ENCODE measurements around the gene ZFP3. TPM values are rescaled to one million over a fixed set of nuclear protein-coding genes. Genes with fewer than 3 reads are reported as not detected.

Gene ZFP3
- total and polyA plus RNA-seq, 2 donors (not counting 1 experiment from before 2014, with no cell fraction given) = 2.6 to 3.1 TPM

GRCh38 chr17:5110816-5111215, 32.5 kb downstream of the ZFP3 start:
- H3K4me2 ChIP-seq (ENCODE audit: extremely low read depth, insufficient read depth, low read length) = peak overlapping the region; percentile 95
- H2AFZ ChIP-seq (ENCODE audit: low read length) = no peak overlapping the region
- H3K36me3 ChIP-seq (ENCODE audit: control insufficient read depth, insufficient read depth, low read length) = peaks cover 7% of the 10 kb centered on the region
- H3K79me2 ChIP-seq (ENCODE audit: control insufficient read depth, insufficient read depth, low read length) = no peaks in the 10 kb centered on the region
- peak overlapping the region; percentile 74 to 94 (median 85) for H3K4me3 ChIP-seq (replicated peaks in 1 of 4; ENCODE audit: control extremely low read depth in 1 of 4, insufficient read depth in 1 of 4, low read depth in 3 of 4, low read length in 4 of 4)
- peaks cover 7% of the 10 kb centered on the region for H3K27me3 ChIP-seq (ENCODE audit: control insufficient read depth, insufficient read depth, low read length)
- no peak for DNase-seq (ENCODE audit: low read depth in 2 of 2)
- H3K27ac ChIP-seq (ENCODE audit: insufficient read depth, low read length) = no peak overlapping the region
- H4K20me1 ChIP-seq (ENCODE audit: control insufficient read depth, extremely low read depth, insufficient read depth, low read length) = no peaks in the 10 kb centered on the region
- H3K4me1 ChIP-seq (ENCODE audit: control insufficient read depth, extremely low read depth, insufficient read depth, low read length) = no peaks in the 10 kb centered on the region
- TF ChIP-seq CTCF (conservative IDR thresholded peaks at IDR 0.05 in 1 of 2, IDR thresholded peaks at IDR 0.05 in 1 of 2; ENCODE audit: low read depth in 1 of 2, low read length in 2 of 2) (no peak), EZH2 (IDR thresholded peaks at IDR 0.05; ENCODE audit: low read length, missing control alignments) (no peak)
- H3K9ac ChIP-seq (ENCODE audit: insufficient read depth, low read length) = no peak overlapping the region
- no peaks in the 10 kb centered on the region for H3K9me3 ChIP-seq (ENCODE audit: control insufficient read depth, insufficient read depth, low read depth, low read length)

- Histone ChIP-seq H3K36me3 (ENCODE audit: control insufficient read depth, insufficient read depth, low read length) (peaks cover 6% of the 10 kb centered on the region), H4K20me1 (ENCODE audit: control insufficient read depth, extremely low read depth, insufficient read depth, low read length) (no peaks in the 10 kb centered on the region), H3K79me2 (ENCODE audit: control insufficient read depth, insufficient read depth, low read length) (no peaks in the 10 kb centered on the region), H3K9me3 (ENCODE audit: control insufficient read depth, insufficient read depth, low read depth, low read length) (no peaks in the 10 kb centered on the region), H2AFZ (ENCODE audit: low read length) (peak within 1 kb of the TSS; percentile 99), H3K4me1 (ENCODE audit: control insufficient read depth, extremely low read depth, insufficient read depth, low read length) (no peaks in the 10 kb centered on the region), H3K4me3 (replicated peaks in 1 of 4; ENCODE audit: control extremely low read depth in 1 of 4, insufficient read depth in 1 of 4, low read depth in 3 of 4, low read length in 4 of 4) (peak within 1 kb of the TSS; percentile 74 to 94 (median 85)), H3K27me3 (ENCODE audit: control insufficient read depth, insufficient read depth, low read length) (peaks cover 15% of the 10 kb centered on the region), H3K9ac (ENCODE audit: insufficient read depth, low read length) (peak within 1 kb of the TSS; percentile 74), H3K4me2 (ENCODE audit: extremely low read depth, insufficient read depth, low read length) (peak within 1 kb of the TSS; percentile 95), H3K27ac (ENCODE audit: insufficient read depth, low read length) (peak within 1 kb of the TSS; percentile 66)
- TF ChIP-seq EZH2 (IDR thresholded peaks at IDR 0.05; ENCODE audit: low read length, missing control alignments) (no peak), CTCF (conservative IDR thresholded peaks at IDR 0.05 in 1 of 2, IDR thresholded peaks at IDR 0.05 in 1 of 2; ENCODE audit: low read depth in 1 of 2, low read length in 2 of 2) (no peak)
- peak; percentile 90 to 91 for DNase-seq (ENCODE audit: low read depth in 2 of 2)
Measured at GRCh38 chr17:5111402-5112204, 33.3 kb downstream of the ZFP3 start, which contains the start of gene ZNF232. Gene ZNF232, minus strand, starts transcription at chr17:5111878. Its CDS starts 56 bp downstream, at chr17:5111822.

- no peaks in the 10 kb centered on the region for H4K20me1 ChIP-seq (ENCODE audit: control insufficient read depth, extremely low read depth, insufficient read depth, low read length)
- no peak within 1 kb of the TSS for H3K27ac ChIP-seq (ENCODE audit: insufficient read depth, low read length)
- no peak for DNase-seq (ENCODE audit: low read depth in 2 of 2)
- no peaks in the 10 kb centered on the region for H3K79me2 ChIP-seq (ENCODE audit: control insufficient read depth, insufficient read depth, low read length)
- no peak within 1 kb of the TSS for H3K9ac ChIP-seq (ENCODE audit: insufficient read depth, low read length)
- H3K9me3 ChIP-seq (ENCODE audit: control insufficient read depth, insufficient read depth, low read depth, low read length) = no peaks in the 10 kb centered on the region
- no peak within 1 kb of the TSS for H3K4me2 ChIP-seq (ENCODE audit: extremely low read depth, insufficient read depth, low read length)
- no peak within 1 kb of the TSS for H2AFZ ChIP-seq (ENCODE audit: low read length)
- H3K4me3 ChIP-seq (replicated peaks in 1 of 4; ENCODE audit: control extremely low read depth in 1 of 4, insufficient read depth in 1 of 4, low read depth in 3 of 4, low read length in 4 of 4) = no peak within 1 kb of the TSS
- H3K36me3 ChIP-seq (ENCODE audit: control insufficient read depth, insufficient read depth, low read length) = no peaks in the 10 kb centered on the region
- no peaks in the 10 kb centered on the region for H3K4me1 ChIP-seq (ENCODE audit: control insufficient read depth, extremely low read depth, insufficient read depth, low read length)
- peaks cover 19% of the 10 kb centered on the region for H3K27me3 ChIP-seq (ENCODE audit: control insufficient read depth, insufficient read depth, low read length)
- TF ChIP-seq CTCF (conservative IDR thresholded peaks at IDR 0.05 in 1 of 2, IDR thresholded peaks at IDR 0.05 in 1 of 2; ENCODE audit: low read depth in 1 of 2, low read length in 2 of 2) (no peak), EZH2 (IDR thresholded peaks at IDR 0.05; ENCODE audit: low read length, missing control alignments) (peak; percentile 84)
Measured at GRCh38 chr17:5115673-5116651, 37.7 kb downstream of the ZFP3 start, which contains the start of gene USP6. Gene USP6, plus strand, starts transcription at chr17:5116032. Its CDS starts 14,336 bp downstream, at chr17:5130368.
